ENCODE data around the gene GBP7.

GBP7 gene

DNA sequence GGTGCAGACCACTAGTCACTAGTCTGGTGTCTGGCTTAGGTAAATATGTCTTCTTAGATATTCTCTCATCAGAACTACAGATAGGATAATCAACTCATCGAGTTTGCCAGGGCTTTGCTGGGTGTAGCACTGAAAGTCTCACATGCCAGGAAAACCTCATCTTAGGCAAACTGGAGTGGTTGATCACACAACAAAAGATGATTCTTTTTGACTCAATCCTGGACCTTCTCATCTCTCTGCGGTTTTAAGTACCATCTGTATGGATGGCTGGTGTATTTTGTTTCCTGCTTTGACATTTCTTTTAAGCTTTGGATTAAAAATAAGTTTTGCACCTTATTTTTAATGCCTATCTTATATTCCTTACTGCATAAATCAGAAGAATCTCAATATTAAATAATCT is 61.1 kb downstream of the GBP7 start:
- DNase-seq: no peak

- DNase-seq: no peak
These were observed 62.8 kb downstream of the GBP7 start for GRCh38 chr1:89112871-89113613.

DNA sequence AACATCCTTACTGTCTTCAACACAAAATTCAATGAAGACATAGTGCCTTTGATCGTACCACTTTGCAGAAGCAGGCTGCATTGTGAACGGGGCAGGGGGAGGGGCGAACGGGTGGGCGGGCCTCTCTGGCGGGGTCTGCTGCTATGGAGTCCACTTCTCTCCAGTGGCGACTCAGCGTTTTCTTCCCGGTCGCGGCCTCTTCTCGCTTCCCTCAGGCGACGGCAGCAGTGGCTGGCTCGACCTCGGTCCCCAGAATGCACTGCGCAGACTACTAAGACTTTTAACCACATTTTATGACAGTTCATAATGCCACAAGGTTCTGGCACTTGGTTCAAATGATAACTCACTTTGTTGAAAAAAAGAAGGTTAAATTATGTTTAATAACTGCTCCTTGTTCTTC is 71.1 kb downstream of the GBP7 start:
- DNase-seq: no peak

GRCh38 chr1:89104147-89104546 is 71.7 kb downstream of the GBP7 start:
- DNase-seq: no peak

GRCh38 chr1:89102021-89102420 is 73.8 kb downstream of the GBP7 start:
- DNase-seq: no peak

DNA sequence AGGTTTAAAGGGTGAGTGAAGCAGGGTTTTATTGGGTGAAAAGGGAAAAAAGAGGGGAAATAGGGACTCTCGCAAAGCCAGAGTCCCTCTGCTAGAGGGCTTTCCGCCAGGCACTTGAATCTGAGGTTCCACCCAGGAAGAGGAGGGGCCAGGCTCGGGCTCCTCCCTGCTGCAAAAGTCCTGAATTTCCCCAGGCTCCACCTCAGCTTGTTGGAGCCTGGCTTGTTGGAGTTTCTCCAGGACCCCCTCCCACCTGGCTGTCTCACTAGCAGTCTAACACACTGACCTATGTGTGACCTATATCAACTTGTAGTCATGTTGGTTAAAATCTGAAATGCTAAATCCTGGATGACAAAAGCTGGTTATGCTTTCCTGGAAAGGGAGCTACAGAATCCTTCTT is 75.4 kb downstream of the GBP7 start:
- DNase-seq: no peak

DNA sequence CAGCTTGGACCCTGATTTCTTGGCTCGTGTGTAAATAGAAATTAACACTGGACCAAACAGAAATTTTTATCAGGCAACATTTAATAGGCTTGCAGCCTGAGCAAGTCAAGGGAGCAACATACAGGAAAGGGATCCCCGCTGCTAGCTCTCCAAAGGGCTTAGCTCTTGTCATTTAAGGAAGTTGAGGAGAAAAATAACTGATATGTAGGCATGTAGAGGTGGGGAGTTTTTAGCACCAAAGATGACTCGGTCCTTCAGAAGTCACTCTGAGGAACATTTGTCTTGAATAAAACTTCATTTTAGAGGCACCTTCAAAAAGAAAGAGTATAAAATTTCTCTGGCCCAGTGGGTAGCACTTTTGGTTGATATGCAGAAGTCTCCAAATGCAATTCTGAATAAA is 76.9 kb downstream of the GBP7 start:
- no peak for DNase-seq

DNA sequence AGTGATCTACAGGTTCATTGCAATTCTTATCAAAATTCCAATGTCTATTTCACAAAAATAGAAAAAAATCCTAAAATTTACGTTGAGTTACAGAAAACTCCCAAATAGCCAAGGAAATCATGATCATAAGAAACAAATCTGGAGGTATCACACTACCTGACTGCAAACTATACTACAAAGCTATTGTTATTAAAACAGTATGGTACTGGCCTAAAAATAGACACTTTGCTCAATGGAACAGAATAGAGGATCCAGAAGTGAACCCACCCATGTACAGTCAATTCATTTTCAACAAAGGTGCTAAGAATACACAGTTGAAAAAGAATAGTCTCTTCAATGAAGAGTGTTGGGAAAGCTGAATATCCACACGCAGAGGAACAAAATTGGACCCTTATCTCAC is 80.1 kb downstream of the GBP7 start:
- no peak for DNase-seq

DNA sequence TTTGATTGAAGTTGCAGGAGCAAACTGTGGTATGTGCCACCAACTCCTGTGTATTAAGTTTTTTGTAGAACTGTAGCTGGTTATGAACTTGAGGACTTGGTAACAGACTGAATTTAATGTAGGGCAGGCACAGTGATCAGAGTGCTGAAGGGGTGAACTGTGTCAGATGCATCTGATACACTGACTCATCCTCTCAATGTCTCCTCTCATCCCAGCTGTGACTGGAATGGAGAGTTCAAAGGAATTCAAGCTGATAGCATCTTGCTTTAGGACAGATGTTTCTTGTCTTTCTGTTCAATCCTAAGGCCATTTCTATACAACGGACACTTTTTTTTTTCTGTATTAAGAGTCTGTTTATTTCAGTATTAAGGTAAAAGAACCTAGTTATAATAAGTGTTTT is 85.8 kb downstream of the GBP7 start:
- DNase-seq: no peak

DNA sequence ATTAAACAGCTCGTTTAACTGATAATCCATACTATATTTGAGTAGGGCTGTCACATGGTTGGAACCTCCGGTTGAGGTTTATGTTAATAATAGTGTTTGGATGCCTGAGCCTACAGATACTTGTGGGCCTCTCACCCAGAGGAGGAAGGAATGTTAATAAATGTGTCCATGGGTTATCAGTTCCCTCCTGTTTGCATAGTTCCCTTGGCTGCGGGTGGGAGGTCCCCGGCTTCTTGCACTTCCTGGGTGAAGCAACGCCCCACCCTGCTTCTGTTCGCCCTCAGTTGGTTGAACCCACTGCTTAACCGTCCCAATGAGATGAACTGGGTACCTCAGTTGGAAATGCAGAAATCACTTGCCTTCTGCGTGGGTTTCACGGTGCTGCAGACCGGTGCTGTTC is 87.2 kb downstream of the GBP7 start:
- DNase-seq: no peak

GRCh38 chr1:89087241-89087640 is 88.6 kb downstream of the GBP7 start:
- DNase-seq: no peak

DNA sequence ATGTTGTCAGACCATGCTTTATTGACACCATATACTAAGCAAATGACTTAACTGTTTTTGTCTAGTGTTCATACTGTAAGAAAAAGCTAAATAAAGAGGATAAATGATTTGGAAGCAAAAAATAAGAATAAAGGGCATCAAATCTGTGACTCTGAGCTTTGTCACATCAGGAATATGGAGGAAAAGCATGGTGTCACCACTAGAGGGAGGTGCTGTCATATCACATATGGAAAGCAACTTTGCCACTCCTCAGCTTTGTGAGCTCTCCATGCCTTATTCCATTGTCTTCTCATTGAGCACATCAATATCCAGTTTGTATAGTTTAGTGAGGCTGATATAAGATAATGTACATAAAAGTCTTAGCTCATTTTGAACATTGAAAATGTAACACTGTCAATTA is 90.0 kb downstream of the GBP7 start:
- DNase-seq: no peak

Measured in NK-92 treated with Interleukin-12 subunit alpha and Interleukin-12 subunit beta, amount 100 ng/mL, for 24 hours (cell line).